GM18868 (cell line): ENCODE results near the gene VSIG10L2.
A peak's percentile ranks its signal among the peaks of the same experiment; 100 is the strongest.

Experiments used
- ATAC-seq: cut with Tn5 transposase; IDR thresholded peaks from one replicate; pipeline ENCODE4 v1.9.1; 2021; ENCODE audit warnings: mild to moderate bottlenecking, moderate library complexity; ENCODE audit not compliant: unreplicated experiment

VSIG10L2 gene

GRCh38 chr11:125929445-125930075 lies 16.3 kb upstream of the VSIG10L2 start:
- no peak for ATAC-seq

GRCh38 chr11:125930076-125930450 lies 15.8 kb upstream of the VSIG10L2 start:
- ATAC-seq, result no peak

- no peak for ATAC-seq
Observed at GRCh38 chr11:125931116-125931515, 14.7 kb upstream of the VSIG10L2 start.

GRCh38 chr11:125931668-125932067 lies 14.2 kb upstream of the VSIG10L2 start:
- ATAC-seq, result no peak

- no peak for ATAC-seq
Observed at GRCh38 chr11:125932301-125932700, 13.5 kb upstream of the VSIG10L2 start.

- ATAC-seq, result no peak
Observed at GRCh38 chr11:125933030-125933813, 12.6 kb upstream of the VSIG10L2 start.

GRCh38 chr11:125934473-125934872 lies 11.4 kb upstream of the VSIG10L2 start:
- ATAC-seq, result no peak

GRCh38 chr11:125935056-125935455 lies 10.8 kb upstream of the VSIG10L2 start:
- no peak for ATAC-seq

- no peak for ATAC-seq
Observed at GRCh38 chr11:125935618-125936199, 10.1 kb upstream of the VSIG10L2 start.

GRCh38 chr11:125938418-125938817 lies 7.4 kb upstream of the VSIG10L2 start:
- ATAC-seq, result no peak

- ATAC-seq, result no peak
Observed at GRCh38 chr11:125939081-125939521, 6.7 kb upstream of the VSIG10L2 start.

- ATAC-seq, result no peak
Observed at GRCh38 chr11:125940145-125940544, 5.7 kb upstream of the VSIG10L2 start.

- no peak for ATAC-seq
Observed at GRCh38 chr11:125941267-125941618, 4.6 kb upstream of the VSIG10L2 start.

GRCh38 chr11:125941619-125942611 lies 3.9 kb upstream of the VSIG10L2 start:
- peak; percentile 60 for ATAC-seq

- ATAC-seq, result no peak
Observed at GRCh38 chr11:125942771-125943428, 2.9 kb upstream of the VSIG10L2 start.

GRCh38 chr11:125943661-125944349 lies 2.0 kb upstream of the VSIG10L2 start:
- no peak for ATAC-seq

- ATAC-seq, result no peak
Observed at GRCh38 chr11:125944350-125945010, 1.4 kb upstream of the VSIG10L2 start.

- no peak for ATAC-seq
Observed at GRCh38 chr11:125945011-125945796, 640 bp upstream of the VSIG10L2 start.
